HG02884 (cell line): Measurements from ENCODE around the gene BICDL1.
"Not testable (repeated sequence)": the region's sequence is repeated elsewhere in the genome, so short reads cannot be mapped to it uniquely, and the experiment has no call there.

ENCODE experiments used
- ATAC-seq: cut with Tn5 transposase; IDR thresholded peaks from one replicate; pipeline ENCODE4 v1.9.1; 2021; ENCODE audit warnings: mild to moderate bottlenecking, moderate library complexity; ENCODE audit not compliant: unreplicated experiment

The BICDL1 gene, protein sequence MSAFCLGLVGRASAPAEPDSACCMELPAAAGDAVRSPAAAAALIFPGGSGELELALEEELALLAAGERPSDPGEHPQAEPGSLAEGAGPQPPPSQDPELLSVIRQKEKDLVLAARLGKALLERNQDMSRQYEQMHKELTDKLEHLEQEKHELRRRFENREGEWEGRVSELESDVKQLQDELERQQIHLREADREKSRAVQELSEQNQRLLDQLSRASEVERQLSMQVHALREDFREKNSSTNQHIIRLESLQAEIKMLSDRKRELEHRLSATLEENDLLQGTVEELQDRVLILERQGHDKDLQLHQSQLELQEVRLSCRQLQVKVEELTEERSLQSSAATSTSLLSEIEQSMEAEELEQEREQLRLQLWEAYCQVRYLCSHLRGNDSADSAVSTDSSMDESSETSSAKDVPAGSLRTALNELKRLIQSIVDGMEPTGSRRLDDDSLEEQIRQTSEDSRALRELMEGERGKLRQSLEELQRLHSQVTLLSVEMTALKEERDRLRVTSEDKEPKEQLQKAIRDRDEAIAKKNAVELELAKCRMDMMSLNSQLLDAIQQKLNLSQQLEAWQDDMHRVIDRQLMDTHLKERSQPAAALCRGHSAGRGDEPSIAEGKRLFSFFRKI

DNA sequence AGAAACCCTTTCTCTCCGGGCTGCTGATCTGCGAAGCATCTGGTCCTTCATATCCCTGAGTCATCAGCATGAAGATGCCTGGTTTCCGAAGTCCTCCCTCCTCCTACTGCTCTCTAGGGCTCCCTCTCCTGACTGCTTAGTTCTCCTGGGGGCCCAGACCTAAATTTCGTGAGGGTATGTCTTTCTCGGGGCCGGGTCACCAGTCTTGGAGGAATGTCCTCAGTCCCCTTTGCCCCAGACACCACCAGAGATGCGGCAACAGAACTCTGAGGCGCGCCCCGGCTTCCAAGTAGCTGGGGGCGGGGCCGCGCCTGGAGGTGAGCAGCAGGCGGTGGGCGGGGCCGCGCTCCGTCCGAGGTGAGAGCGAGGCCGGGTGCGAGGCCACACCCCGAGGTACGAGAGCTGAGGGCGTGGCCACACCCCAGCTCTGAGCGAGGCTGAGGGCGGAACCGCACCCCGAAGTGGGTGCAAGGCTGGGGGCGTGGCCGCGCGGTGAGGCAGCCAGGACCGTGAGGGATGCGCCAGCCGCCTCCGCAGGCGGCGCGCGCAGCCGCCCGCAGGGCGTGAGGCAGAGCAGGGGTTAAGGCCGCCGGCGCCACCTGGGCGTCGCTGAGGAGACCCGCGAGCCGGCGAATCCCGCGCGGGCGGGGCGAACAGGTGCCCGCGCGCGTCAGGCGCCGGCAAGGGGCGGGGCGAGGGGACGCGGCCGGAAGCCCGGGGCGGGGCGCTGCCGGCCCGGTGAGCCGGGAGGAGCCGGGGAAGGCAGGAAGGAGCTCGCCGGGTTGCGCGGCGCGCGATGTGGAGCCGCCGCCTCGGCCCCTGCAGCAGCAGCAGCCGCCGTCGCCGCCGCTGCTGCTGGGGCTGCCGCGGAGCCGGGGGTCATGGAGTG, at the start of gene BICDL1:
Gene BICDL1, plus strand, starts transcription at position 765 of the 889 bp plus-strand sequence. CDS start 633 bp downstream, outside the sequence.
- peak; percentile 79 for ATAC-seq

DNA sequence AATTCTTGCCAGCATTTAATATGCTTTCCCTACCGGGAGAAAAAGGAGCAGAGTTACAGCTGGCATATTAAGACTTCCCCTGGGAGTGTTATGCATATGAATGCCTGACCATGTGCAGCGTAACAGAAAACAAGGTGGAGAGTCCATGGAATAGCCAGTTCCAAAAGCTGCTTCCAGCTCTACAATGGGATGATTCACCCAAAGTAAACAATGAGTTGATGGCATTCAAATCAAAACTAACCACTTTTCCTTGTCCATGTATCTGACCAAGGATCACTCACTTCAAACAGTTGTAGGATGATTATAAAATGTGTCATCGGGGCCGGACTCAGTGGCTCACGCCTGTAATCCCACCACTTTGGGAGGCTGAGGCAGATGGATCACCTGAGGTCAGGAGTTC, 48.1 kb upstream of the BICDL1 start:
- ATAC-seq: no peak

DNA sequence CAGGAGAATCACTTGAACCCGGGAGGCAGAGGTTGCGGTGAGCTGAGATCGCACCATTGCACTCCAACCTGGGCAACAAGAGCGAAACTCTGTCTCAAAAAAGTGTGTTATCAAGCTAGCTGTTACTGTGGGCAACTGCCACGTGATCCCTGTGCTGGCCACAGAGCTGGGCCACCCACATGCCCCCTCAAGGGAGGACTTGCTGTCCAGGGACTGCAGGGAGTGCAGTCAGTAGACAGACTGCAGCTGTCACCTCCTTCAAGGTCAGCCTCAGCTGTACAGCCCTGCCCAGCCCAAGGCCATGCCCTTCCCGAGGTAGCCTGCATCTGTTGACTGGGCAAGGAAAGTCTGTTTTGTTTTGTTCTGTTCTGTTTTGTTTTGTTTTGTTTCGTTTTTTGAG, 46.6 kb upstream of the BICDL1 start:
- no peak for ATAC-seq

DNA sequence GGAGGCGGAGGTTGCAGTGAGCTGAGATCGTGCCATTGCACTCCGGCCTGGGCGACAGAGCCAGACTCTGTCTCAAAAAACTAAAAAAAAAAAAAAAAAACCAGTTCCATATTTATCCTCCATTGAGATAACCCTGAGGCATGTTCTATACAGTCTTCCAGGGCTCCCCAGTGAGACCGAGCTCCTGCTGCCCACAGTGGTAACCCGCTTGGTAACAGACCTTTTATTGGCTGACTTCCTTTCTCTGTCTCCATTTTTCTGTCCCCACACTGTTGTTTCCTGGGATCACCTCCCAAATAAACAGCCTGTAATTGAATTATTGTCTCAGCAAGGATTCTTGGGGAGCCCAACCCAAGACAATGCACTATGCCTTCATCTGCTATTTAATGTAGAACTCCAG, 42.8 kb upstream of the BICDL1 start:
- no peak for ATAC-seq

DNA sequence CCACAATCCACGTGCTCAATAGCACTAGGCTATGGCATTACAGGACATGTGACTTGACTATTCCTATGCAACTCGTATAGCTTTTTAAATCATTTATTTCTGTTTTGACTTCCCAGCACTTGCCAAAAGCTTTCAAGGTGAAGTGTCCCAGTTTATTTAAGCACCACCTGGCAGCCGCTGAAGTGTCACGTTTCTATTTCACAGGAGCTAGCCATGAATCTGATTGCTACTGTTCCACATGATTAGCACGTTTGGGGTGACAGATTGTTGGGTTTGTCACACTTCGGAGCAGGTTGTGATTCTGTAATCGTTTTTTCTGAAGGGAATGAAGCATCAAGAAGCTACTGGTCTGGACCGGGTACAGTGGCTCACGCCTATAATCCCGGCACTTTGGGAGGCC, 39.9 kb upstream of the BICDL1 start:
- ATAC-seq: no peak

DNA sequence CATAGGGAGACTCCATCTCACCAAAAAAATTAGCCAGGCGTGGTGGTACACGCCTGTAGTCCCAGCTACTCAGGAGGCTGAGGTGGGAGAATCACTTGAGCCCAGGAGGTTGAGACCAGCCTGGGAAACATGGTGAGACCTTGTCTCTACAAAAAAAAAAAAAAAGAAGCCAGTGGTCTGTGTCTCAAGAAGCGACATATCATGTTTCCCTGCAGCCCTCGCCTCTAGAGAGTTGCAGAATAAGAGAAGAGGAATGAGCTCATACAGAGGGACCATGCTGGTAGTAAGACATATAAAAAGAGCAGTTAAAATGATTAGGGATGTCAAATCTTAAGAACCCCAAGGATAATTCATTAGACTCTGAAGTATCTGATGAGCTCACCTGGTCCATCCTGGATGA, 39.4 kb upstream of the BICDL1 start:
- no peak for ATAC-seq

DNA sequence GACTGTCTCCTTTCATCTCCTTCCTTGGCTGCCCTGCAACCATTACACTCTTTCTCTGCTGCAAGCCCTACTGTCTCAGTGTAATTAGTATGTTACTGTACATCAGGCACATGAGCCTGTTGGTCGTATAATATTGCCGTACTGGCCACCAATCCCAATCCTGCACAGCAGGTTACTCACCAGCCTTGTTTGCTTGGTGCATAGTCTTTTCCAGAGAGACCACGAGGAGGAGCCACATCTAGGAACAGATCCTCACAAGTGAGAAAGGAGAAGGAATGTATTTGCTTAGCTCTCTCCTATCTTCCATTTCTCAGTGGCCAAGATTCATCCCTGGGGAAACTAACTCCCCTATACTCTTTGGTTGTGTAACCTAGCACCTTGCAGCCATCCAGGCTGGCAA, 33.0 kb upstream of the BICDL1 start:
- no peak for ATAC-seq

DNA sequence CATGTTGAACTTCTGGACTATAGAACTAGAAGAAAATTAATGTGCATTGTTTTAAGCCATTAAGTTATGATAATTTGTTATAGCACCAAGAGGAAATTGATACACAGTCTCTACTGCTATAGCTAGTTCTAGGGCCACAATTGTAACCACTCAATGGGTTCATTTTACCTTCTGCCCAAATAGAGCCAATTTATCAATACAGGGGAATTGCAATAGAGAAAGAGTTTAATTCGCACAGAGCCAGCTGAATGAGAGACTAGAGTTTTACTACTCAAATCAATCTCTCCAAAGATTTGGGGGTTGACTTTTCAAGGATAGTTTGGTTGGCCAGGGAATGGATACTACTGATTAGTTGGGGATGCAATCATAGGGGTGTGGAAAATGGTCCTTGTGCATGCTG, 31.9 kb upstream of the BICDL1 start:
- ATAC-seq: no peak

DNA sequence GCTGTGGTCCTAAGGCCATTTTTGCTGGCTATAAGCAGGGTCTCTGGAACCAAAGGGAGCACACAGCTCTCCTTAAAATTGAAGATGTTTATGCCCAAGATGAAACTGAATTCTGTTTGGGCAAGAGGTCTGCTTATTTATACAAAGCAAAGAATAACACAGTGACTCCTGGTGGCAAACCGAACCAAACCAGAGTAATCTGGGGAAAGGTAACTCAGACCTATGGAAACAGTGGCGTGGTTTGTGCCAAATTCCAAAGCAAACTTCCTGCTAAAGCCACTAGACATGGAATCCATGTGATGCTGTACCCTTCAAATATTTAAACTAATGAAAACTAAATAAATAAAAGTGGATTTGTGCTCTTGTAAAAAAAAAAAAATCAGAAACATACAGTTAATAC, 29.6 kb upstream of the BICDL1 start:
- no peak for ATAC-seq

DNA sequence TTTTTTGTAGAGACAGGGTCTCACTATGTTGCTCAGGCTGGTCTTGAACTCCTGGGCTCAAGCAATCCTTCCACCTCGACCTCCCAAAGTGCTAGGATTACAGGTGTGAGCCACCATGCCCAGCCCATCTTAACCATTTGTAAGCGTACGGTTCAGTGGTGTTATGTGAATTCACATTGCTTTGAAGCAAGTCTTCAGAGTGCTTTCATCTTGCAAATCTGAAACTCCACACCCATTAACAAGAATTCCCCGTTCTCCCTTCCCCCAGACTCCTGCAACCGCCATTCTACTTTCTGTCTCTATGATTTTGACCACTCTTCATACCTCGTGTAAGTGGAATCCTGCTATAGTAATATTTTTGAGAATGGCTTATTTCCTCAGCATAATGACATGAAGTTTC, 24.9 kb upstream of the BICDL1 start:
- no peak for ATAC-seq

DNA sequence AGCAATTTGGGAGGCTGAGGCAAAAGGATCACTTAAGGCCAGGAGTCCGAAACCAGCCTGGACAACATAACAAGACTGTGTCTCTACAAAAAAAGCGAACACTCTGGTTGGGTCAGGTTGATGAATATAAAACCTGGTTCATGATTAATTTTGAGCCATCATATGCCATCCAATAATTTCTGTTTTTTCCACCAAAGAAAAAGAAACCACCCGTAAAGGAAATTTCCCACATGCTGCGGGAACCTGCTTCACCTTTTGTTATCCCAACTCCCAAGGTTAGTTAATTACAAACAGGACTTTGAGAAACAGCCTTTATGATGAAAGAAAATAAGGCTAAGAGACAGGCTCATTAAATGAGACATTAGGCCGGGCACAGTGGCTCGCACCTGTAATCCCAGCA, 24.1 kb upstream of the BICDL1 start:
- no peak for ATAC-seq

DNA sequence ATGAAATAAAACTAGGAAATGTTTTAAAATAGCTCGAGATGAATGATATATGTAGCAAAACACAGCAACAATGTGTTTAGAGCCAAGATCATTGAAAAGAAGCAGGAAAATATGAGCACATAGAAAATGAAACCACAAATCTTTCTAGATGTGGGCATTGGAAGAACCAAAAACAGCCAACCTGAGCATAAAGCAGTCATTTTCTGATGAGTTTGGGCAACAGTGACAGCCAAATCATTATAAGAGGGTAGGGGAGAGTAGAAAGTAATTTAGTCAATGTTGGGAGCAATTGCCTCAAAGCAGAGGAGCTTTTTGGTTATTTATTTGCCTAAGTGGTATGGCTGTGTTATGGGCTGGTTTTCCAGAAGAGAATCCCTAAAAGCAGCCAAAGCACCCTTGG, 8.8 kb upstream of the BICDL1 start:
- no peak for ATAC-seq

DNA sequence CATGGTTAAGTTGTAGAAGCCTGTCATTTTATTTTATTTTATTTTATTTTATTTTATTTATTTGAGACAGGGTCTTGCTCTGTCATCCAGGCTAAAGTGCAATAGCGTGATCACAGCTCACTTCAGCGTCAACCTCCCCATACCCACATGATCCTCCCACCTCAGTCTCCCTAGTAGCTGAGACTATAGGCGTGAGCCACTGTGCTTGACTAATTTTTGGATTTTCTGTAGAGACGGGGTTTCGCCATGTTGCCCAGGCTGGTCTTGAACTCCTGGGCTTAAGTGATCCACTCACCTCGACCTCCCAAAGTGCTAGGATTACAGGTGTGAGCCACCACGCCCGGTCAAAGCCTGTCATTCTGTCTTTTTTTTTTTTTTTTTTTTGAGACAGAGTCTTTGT, 8.3 kb upstream of the BICDL1 start:
- ATAC-seq: not testable (repeated sequence)

DNA sequence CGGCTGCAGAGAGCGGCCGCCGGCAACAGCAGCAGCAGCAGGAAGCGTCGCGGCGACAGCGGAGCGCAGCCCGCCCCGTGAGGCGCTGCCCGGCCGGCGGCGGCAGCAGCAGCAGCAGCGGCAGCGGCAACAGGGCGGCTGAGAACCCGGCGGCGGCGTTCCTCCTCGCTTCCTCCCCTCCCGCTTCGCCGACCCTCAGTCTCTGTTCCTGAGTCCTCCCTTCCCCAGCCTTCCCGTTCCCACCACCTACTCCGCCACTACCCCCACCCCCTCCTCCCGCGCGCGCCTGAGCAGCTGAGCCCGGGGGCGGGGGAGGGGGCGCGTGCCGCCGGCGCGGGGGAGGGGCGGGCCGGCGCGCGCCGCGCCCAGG, 310 bp downstream of the BICDL1 start:
- no peak for ATAC-seq

DNA sequence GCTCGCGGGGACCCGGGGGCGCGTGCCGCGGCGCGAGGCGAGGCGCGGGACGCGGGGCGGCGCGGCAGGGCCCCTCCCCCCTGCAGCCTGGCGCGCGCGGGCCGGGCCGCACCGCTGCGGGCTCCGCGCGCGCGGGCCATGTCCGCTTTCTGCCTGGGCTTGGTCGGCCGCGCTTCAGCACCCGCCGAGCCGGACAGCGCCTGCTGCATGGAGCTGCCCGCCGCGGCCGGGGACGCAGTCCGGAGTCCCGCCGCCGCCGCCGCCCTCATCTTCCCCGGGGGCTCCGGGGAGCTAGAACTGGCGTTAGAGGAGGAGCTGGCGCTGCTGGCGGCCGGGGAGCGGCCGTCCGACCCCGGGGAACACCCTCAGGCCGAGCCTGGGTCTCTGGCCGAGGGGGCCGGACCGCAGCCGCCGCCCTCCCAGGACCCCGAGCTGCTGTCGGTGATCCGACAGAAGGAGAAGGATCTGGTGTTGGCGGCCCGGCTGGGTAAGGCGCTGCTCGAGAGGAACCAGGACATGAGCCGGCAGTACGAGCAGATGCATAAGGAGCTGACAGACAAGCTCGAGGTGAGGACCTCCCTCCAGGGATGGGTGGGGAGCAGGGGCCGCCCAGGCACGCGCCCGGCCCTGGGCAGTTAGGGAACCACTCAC, 820 bp downstream of the BICDL1 start:
- no peak for ATAC-seq

DNA sequence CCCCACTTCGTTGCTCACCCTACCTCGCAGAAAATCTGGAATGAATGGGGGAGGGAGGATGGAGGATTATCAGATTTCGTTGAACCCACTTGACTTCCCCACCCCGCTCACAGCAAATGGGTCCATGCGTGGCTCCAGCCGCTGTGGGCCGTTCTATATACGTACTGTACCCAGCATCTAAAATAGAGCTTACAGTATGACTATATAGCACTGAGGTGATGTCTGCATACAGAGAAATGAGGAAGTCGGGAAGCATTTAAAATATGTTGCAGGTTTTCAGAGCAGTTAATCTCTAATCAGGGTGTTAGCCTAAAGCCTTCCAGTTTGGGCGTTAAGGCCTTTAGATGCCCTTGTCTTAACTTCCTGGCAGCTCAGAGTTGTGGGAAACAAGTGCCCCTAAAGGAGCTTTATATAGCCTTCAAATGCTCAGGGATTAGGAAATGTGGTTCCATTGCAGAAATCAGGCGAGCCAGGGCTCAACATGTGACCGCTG, 1.4 kb downstream of the BICDL1 start:
- ATAC-seq: no peak

DNA sequence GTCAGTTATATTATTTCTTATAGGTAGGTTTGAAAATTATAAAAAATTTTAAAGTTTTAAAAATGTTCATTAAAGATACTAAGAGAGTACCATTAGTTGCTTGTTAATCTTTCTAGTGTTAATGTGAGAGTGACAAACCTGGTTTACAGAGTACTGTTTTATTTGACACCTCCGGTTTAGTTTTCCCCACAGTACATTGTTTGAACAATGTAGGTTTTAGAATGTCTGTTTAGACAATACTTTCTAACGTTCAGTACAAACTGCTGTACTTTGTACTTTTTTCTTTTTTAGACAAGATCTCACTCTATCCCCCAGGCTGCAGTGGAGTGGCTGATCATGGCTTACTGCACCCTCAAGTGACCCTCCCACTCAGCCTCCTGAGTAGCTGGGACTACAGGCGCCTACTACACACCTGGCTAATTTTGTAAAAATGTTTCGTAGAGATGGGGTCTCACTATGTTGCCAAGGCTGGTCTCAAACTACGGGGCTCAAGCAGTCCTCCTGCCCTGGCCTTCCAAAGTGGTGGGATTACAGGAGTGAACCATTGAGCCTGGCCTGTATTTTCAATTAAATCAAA, 3.2 kb downstream of the BICDL1 start:
- no peak for ATAC-seq

DNA sequence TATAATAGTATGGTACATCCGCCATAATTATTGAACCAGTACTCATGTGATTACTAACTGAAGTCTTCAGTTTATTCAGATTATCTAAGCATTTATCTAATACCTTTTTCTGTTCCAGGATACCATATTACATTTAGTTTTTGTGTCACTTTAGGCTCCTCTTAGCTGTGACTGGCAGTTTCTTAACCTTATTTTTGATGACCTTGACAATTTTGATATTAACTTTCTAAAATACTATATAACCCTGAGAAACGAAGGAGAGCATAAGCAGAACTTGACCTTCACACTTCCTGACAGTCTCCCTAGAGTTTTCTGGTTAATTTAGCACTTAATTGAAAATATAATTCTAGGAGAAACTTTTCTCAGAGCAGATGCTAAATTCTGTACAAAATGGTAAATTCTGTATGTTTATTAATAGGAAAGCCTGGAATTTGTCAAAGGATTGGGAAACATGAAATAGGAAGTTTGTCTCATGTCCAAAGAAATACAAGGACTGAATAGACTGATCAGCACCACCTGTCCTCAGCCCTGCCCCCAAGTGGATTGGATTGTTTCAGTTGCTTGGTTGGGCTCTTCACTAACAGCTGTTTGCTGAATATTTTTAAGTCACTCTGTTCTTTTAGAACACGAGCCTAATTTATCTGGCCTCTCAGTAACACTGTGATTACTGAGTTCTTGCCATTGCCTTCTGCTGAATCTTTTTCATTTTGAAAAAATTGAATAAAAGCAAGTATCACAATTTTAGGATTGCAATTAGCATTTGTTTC, 6.0 kb downstream of the BICDL1 start:
- ATAC-seq: no peak

DNA sequence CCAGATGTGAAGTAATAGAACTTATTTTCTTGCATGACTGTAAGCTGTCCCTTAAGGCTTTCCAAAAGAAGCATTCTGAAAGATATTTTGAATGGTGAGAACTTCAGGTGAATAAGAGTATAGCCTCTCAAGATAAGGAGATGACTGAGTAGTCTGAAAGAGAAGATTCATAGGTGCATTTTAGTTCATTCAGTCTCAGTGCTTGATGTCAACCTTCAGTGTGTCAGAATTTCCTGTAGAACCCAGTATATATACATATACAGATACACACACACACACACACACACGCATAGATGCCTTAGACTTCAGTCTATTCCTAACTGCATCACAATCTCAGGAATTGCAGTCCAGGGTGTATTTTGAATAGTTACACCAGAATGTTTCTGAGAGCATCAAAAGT, 7.4 kb downstream of the BICDL1 start:
- no peak for ATAC-seq
